ENCODE data around the gene TACR2. TPM values are rescaled to one million over a fixed set of nuclear protein-coding genes. Genes with fewer than 3 reads are reported as not detected.

TACR2 gene
- 8.2 TPM for polyA plus RNA-seq
- long read RNA-seq, donor 1, partial matches to known transcripts: 0 of 1 reads
- long read RNA-seq, donor 1, other reads (novel, unspliced or antisense): 0 of 1 reads
- long read RNA-seq, donor 2: 0 reads
- long read RNA-seq, donor 3: 0 reads
- long read RNA-seq, donor 4: 0 reads
- long read RNA-seq, donor 5: 0 reads
- long read RNA-seq, donor 6, partial matches to known transcripts: 0 of 1 reads
- long read RNA-seq, donor 6, other reads (novel, unspliced or antisense): 0 of 1 reads
- long read RNA-seq, donor 7, partial matches to known transcripts: 5 of 7 reads
- long read RNA-seq, donor 7, other reads (novel, unspliced or antisense): 0 of 7 reads
- long read RNA-seq, donor 8, partial matches to known transcripts: 0 of 2 reads
- long read RNA-seq, donor 8, other reads (novel, unspliced or antisense): 0 of 2 reads
- long read RNA-seq, donor 9: 0 reads
- long read RNA-seq, donor 10, partial matches to known transcripts: 0 of 2 reads
- long read RNA-seq, donor 10, other reads (novel, unspliced or antisense): 0 of 2 reads
- long read RNA-seq, donor 11, partial matches to known transcripts: 0 of 1 reads
- long read RNA-seq, donor 11, other reads (novel, unspliced or antisense): 0 of 1 reads

DNA sequence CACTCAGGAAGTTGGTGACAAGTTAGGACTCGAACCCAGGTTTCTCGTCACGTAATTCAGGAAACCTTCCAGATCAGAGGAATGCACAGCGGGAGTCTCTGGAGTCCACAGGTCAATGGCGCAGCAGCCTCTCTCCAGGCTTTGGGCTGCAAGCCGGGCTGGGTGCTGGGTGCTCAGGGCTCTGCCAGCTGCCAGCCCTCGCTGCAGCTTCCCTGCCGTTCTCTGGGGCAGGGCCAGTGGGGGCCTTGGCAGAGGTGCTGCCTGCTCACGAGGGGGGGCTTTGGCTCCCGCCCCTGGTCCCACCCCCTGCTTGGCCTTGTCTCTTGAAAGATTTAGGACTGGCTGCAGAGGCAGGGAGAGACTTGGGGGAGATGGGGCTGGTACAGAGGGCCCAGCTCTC, at the start of gene TACR2:
Gene TACR2 (minus strand): TSS at position 224 of the 400 bp plus-strand sequence. CDS start 595 bp downstream, outside the sequence.
- DNase-seq: no peak
- no peaks in the 10 kb centered on the region for H3K27me3 ChIP-seq (ENCODE audit: control insufficient read depth, insufficient read depth, low read length)
- no peaks in the 10 kb centered on the region for H3K36me3 ChIP-seq (ENCODE audit: control insufficient read depth, insufficient read depth, low read length)
- peak within 1 kb of the TSS; percentile 57 for H3K27ac ChIP-seq (ENCODE audit: low read length)
- peaks cover 26% of the 10 kb centered on the region for H3K4me1 ChIP-seq (ENCODE audit: control insufficient read depth, insufficient read depth, low read length)
- WGBS (ENCODE audit: insufficient coverage, low lambda C conversion rate): no CpG with 5 or more reads among the region's 10 CpGs
- no peaks in the 10 kb centered on the region for H3K9me3 ChIP-seq (ENCODE audit: control insufficient read depth, low read depth, low read length)
- H3K4me3 ChIP-seq (ENCODE audit: low read length): peak within 1 kb of the TSS; percentile 16

DNA sequence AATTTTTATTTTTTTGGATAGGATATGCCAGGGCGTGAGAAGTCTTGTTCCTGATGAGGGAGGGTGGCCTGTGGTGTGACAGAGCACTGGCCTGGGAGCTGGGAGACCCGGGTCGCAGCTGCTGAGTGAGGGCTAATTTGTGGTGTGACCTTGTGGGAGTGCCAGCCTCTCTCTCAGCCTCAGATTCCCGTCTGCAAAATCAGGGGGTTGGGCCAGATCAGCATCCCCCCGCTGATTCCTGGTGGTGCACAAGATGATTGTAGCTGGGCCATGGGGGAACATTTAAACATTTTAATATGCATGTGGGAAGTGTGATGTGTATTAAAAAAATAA, 49.4 kb upstream of the TACR2 start:
- Histone ChIP-seq H3K4me3 (ENCODE audit: low read length) (no peak overlapping the region), H3K27ac (ENCODE audit: low read length) (no peak overlapping the region), H3K4me1 (ENCODE audit: control insufficient read depth, insufficient read depth, low read length) (peaks cover 30% of the 10 kb centered on the region), H3K36me3 (ENCODE audit: control insufficient read depth, insufficient read depth, low read length) (no peaks in the 10 kb centered on the region), H3K27me3 (ENCODE audit: control insufficient read depth, insufficient read depth, low read length) (no peaks in the 10 kb centered on the region), H3K9me3 (ENCODE audit: control insufficient read depth, low read depth, low read length) (no peaks in the 10 kb centered on the region)
- WGBS (ENCODE audit: insufficient coverage, low lambda C conversion rate): no CpG with 5 or more reads among the region's 5 CpGs
- no peak for DNase-seq

DNA sequence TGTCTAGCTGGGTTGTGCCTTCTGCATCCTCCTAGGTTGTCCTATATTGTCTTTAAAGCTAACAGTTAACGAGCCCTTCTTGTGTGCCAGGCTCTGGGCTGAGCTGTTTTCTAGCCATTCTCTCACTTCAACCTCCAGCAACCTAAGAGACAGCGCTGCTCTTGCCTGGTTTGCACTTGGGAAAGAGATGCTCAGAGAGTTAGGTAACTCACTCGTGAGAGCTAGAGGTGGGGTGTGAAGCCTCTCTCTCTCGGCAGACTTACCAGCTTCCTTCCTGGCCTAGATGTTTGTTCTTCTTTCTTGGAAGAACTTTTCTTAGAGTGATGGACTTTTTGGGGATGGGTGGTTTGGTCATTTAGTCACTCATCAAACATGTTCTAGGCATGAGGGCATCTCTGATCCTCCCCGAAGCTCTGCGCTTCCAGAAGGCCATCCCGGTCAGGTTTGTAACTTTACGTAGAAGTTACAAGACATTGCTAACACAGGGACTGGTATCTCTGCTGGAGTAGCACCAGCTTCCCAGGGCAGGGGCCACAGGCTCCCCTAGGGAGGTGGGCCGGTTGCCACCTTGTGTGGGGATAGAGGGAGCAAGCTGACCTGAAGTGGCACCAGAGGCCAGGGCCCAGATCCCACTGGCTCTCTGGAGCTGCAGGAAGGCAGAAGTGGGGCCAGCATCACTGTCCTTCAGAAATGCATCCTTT, 48.9 kb upstream of the TACR2 start:
- Histone ChIP-seq H3K27me3 (ENCODE audit: control insufficient read depth, insufficient read depth, low read length) (no peaks in the 10 kb centered on the region), H3K4me3 (ENCODE audit: low read length) (no peak overlapping the region), H3K36me3 (ENCODE audit: control insufficient read depth, insufficient read depth, low read length) (no peaks in the 10 kb centered on the region), H3K9me3 (ENCODE audit: control insufficient read depth, low read depth, low read length) (no peaks in the 10 kb centered on the region), H3K4me1 (ENCODE audit: control insufficient read depth, insufficient read depth, low read length) (peaks cover 32% of the 10 kb centered on the region), H3K27ac (ENCODE audit: low read length) (no peak overlapping the region)
- no peak for DNase-seq
- no CpG with 5 or more reads among the region's 9 CpGs for WGBS (ENCODE audit: insufficient coverage, low lambda C conversion rate)

DNA sequence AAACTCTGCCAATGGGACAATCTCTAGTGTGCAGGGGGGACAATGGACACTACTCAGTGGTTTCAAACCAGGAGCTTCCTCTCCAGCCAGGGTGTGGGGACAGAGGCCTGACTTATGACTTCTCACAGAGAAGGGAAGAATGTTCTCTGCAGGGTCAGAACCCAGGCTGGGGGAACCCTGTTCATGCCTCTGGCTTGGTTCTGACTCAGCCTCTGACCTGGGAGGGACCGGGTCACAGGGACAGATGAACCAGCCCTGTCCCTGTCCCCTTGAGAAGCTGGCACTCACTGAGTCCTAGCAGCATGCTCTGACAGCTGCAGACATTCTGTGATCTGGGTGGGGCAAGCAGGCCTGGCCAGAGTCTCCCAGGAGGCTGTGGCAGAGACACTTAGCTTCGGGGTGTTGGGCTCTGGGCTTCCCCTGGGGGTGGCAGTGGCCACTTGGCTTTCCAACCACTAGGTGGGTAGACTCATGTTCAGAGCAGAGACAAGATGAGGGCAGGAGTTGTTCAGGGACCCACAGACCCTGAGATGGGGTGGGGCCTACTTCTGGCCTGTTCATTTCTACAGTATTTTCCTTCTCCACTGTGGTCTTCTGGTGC, 48.2 kb upstream of the TACR2 start:
- DNase-seq: peak in 1 of 2 donors; percentile 39
- Histone ChIP-seq H3K4me1 (ENCODE audit: control insufficient read depth, insufficient read depth, low read length) (peaks cover 39% of the 10 kb centered on the region), H3K27me3 (ENCODE audit: control insufficient read depth, insufficient read depth, low read length) (no peaks in the 10 kb centered on the region), H3K9me3 (ENCODE audit: control insufficient read depth, low read depth, low read length) (no peaks in the 10 kb centered on the region), H3K4me3 (ENCODE audit: low read length) (no peak overlapping the region), H3K36me3 (ENCODE audit: control insufficient read depth, insufficient read depth, low read length) (no peaks in the 10 kb centered on the region), H3K27ac (ENCODE audit: low read length) (no peak overlapping the region)
- no CpG with 5 or more reads among the region's 2 CpGs for WGBS (ENCODE audit: insufficient coverage, low lambda C conversion rate)

DNA sequence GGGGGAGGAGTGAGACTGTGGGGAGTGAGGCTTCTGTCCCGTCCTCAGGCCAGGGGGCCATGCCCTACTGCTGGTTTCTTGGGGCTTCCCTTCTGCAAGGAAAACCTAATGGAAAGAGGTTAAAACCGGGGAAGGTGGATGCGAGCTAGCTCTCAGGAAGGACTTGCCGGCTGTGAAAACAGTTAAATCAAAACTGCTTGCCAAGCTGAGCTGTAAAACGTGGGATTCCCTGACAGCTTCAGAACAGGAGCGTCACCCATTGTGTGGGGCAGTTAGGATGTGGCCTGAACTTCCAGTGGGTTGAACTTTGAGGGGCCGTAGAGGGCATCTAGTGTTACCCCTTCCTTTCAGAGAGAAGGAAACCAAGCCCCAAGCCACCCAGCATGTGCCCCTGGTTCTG, 47.7 kb upstream of the TACR2 start:
- WGBS (ENCODE audit: insufficient coverage, low lambda C conversion rate): no CpG with 5 or more reads among the region's 7 CpGs
- no peak for DNase-seq
- Histone ChIP-seq H3K27me3 (ENCODE audit: control insufficient read depth, insufficient read depth, low read length) (no peaks in the 10 kb centered on the region), H3K4me1 (ENCODE audit: control insufficient read depth, insufficient read depth, low read length) (peaks cover 44% of the 10 kb centered on the region), H3K27ac (ENCODE audit: low read length) (no peak overlapping the region), H3K9me3 (ENCODE audit: control insufficient read depth, low read depth, low read length) (no peaks in the 10 kb centered on the region), H3K36me3 (ENCODE audit: control insufficient read depth, insufficient read depth, low read length) (no peaks in the 10 kb centered on the region), H3K4me3 (ENCODE audit: low read length) (no peak overlapping the region)

DNA sequence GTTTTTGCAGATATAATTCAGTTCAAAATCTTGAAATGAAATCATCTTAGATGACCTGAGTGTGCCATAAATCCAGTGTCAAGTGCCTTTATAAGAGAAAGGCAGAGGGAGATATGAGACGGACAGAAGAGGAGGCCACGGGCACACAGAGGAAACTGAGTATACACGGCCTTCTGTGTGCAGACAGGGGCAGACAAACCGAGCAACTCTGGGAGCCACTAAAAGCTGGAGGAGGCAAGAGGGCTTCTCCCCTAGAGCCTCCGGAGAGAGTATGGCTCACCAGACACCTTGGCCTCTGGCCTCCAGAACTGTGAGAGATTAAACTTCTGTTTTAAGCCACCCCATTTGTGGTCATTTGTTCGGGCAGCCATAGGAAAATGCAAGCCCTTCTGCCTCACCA, 47.2 kb upstream of the TACR2 start:
- Histone ChIP-seq H3K4me3 (ENCODE audit: low read length) (no peak overlapping the region), H3K9me3 (ENCODE audit: control insufficient read depth, low read depth, low read length) (no peaks in the 10 kb centered on the region), H3K27me3 (ENCODE audit: control insufficient read depth, insufficient read depth, low read length) (no peaks in the 10 kb centered on the region), H3K4me1 (ENCODE audit: control insufficient read depth, insufficient read depth, low read length) (peaks cover 49% of the 10 kb centered on the region), H3K36me3 (ENCODE audit: control insufficient read depth, insufficient read depth, low read length) (no peaks in the 10 kb centered on the region), H3K27ac (ENCODE audit: low read length) (no peak overlapping the region)
- no peak for DNase-seq
- no CpG with 5 or more reads among the region's 6 CpGs for WGBS (ENCODE audit: insufficient coverage, low lambda C conversion rate)

DNA sequence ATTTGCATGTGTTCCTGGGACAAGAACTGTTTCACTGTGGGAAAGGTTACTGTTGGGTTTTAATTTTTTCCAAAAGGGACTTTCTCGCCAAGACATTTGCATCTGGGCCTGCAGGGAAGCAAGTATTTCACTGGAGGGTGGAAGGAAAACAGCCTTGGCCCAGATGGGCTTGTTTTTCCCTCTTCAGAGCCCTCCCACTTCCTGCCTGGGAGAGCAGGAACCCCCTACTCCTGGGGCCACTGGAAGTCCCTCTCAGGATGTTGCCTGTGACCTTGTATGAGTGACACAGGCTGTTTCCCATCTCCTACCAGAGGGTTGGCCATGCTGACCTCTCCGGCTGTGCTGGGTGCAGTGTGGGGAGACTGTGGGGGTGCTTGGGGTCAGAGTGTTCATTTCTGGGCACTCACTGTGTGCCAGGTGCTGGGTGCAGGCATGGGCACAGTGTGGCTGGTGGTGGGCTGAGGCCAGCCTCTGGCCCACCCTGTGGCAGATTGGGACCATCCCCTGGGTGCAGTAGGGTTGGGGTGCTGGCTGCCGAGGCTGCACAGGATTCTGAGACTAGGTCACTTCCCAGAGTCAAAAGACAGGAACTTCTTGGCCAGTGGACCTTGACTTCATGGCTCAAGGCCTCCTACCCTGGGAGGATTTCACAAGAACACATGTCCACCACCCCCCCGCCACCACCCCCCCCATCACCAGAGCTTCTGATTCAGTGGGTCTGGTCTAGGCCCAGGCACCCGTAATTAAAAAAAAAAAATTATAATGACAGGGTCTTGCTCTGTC, 44.7 kb upstream of the TACR2 start:
- Histone ChIP-seq H3K4me1 (ENCODE audit: control insufficient read depth, insufficient read depth, low read length) (peaks cover 67% of the 10 kb centered on the region), H3K27me3 (ENCODE audit: control insufficient read depth, insufficient read depth, low read length) (no peaks in the 10 kb centered on the region), H3K9me3 (ENCODE audit: control insufficient read depth, low read depth, low read length) (no peaks in the 10 kb centered on the region), H3K36me3 (ENCODE audit: control insufficient read depth, insufficient read depth, low read length) (peaks cover 5% of the 10 kb centered on the region), H3K27ac (ENCODE audit: low read length) (peak overlapping the region; percentile 29), H3K4me3 (ENCODE audit: low read length) (no peak overlapping the region)
- WGBS (ENCODE audit: insufficient coverage, low lambda C conversion rate): no CpG with 5 or more reads among the region's 5 CpGs
- DNase-seq: peak in 1 of 2 donors; percentile 33

DNA sequence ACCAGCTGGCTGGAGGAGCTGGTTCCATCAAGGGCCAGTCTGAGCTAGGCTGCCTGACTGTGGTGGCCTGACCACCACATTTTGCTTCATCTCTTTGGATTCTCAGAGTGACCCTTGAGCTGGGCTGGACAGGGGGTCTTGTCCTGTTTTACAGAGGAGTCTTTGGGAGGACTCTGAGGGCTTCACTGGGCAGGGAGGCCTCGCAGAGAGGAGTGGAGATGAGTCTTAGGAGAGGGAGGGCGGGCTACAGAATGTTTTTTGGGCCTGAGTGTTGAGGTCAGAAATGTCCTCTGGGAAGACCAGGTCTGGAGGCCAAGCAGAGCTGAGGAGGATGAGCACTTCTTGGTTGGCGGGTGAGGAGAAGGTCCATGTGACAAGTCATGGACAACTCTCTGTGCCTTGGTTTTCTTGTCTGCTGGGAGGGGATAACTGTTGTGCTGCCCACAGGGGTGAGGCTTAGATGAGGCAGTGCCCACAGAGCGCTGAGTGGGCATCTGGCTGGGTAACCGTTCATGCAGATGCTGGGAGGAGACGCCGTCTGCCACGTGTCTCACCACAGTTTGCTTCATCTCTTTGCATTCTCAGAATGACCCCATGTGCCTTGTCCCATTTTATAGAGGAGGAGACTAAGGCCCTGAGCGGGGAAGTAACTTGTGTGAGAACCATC, 44.0 kb upstream of the TACR2 start:
- Histone ChIP-seq H3K4me3 (ENCODE audit: low read length) (no peak overlapping the region), H3K36me3 (ENCODE audit: control insufficient read depth, insufficient read depth, low read length) (peaks cover 5% of the 10 kb centered on the region), H3K27ac (ENCODE audit: low read length) (no peak overlapping the region), H3K4me1 (ENCODE audit: control insufficient read depth, insufficient read depth, low read length) (peaks cover 67% of the 10 kb centered on the region), H3K27me3 (ENCODE audit: control insufficient read depth, insufficient read depth, low read length) (no peaks in the 10 kb centered on the region), H3K9me3 (ENCODE audit: control insufficient read depth, low read depth, low read length) (no peaks in the 10 kb centered on the region)
- 100% methylated on average over 5 of the region's 9 CpGs for WGBS (ENCODE audit: insufficient coverage, low lambda C conversion rate)
- no peak for DNase-seq

DNA sequence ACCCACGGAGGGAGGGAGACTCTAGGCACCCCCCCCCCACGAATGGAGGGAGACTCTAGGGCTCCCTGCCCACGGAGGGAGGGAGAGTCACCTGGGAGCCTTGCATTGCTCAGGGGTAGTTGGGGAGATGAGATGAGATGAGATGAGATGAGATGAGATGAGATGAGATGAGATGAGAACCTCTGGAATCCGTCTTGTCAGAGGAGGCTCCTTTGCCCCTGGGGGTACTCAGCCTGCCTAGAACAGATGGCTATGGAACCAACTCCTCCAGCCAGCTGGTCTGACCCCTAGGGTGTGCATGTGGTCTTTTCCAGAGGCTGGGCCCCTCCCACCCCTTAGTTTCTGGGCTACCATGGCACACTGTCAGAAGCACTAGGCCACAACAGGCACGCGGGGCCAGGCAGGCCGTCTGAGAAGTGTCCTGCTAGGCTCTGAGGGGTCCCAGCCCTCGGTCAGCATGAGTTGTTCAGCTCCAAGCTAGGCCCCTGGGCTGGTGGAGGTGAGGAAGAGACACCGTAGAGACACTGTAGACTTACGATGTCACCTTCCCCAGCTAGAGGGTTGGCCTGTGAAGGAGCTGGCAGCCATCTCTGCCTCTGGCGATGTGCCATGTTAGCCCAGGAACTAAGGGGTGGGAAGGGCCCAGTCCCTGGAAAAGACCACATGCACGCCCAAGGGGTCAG, 43.3 kb upstream of the TACR2 start:
- Histone ChIP-seq H3K4me3 (ENCODE audit: low read length) (no peak overlapping the region), H3K9me3 (ENCODE audit: control insufficient read depth, low read depth, low read length) (no peaks in the 10 kb centered on the region), H3K27me3 (ENCODE audit: control insufficient read depth, insufficient read depth, low read length) (no peaks in the 10 kb centered on the region), H3K27ac (ENCODE audit: low read length) (peak overlapping the region; percentile 93), H3K36me3 (ENCODE audit: control insufficient read depth, insufficient read depth, low read length) (peaks cover 5% of the 10 kb centered on the region), H3K4me1 (ENCODE audit: control insufficient read depth, insufficient read depth, low read length) (peaks cover 64% of the 10 kb centered on the region)
- no peak for DNase-seq
- no CpG with 5 or more reads among the region's 12 CpGs for WGBS (ENCODE audit: insufficient coverage, low lambda C conversion rate)

All from large intestine (tissue), 12 donors.